GM12878 (cell line): Measurements from ENCODE around the gene CTNNA2. TPM values are rescaled to one million over a fixed set of nuclear protein-coding genes. Genes with fewer than 3 reads are reported as not detected.

ENCODE experiments used
- ATAC-seq: fragments of 200-7000 bp; cut with Tn5 transposase; 3 replicates; pipeline ENCODE4 v1.9.1; 2020; ENCODE audit warnings: mild to moderate bottlenecking, moderate library complexity
- BruUV-seq: library from RNA; stranded (reverse); fragments of 400-500 nt; replicated peaks from 2 replicates; lab custom pipeline; 2021; lab: Mats Ljungman, UMichigan
- CTCF ChIA-PET: fragments of 300-600 bp; sonication (Branson Sonifier 250); formaldehyde crosslinking; extraction: SDS; loops from one replicate; lab custom pipeline; 2021; ENCODE audit warnings: inconsistent platforms; lab: Yijun Ruan, JAX
- POLR2A ChIA-PET: fragments of 350-600 bp; formaldehyde crosslinking; extraction: SDS; loops from one replicate; lab custom pipeline; 2021; ENCODE audit warnings: inconsistent platforms; lab: Charles Lee
- RAD21 ChIA-PET: fragments of 300-600 bp; sonication (Branson Sonifier 250); formaldehyde crosslinking; loops from one replicate; lab custom pipeline; 2023; ENCODE audit warnings: antibody characterized with exemption; ENCODE audit not compliant: unreplicated experiment; lab: Charles Lee
- SMC1A ChIA-PET: fragments of 300-600 bp; sonication (Branson Sonifier 250); formaldehyde crosslinking; loops from one replicate; lab custom pipeline; 2023; ENCODE audit not compliant: unreplicated experiment, uncharacterized antibody; lab: Charles Lee
- DNase-seq: peaks from one replicate; pipeline ENCODE4 v3.0.0-alpha.2; 2011; ENCODE audit warnings: low read depth, low spot score
- FAIRE-seq: peaks from 3 replicates; lab custom pipeline; 2011; peaks lifted over from hg19 to GRCh38; lab: Jason Lieb, UNC
- H2AFZ ChIP-seq: 2 replicates; pipeline ENCODE4 v1.6.0; 2011; ENCODE audit warnings: low read depth, low read length, control low read depth; ENCODE audit not compliant: control insufficient read depth
- H3K27ac ChIP-seq: 2 replicates; pipeline ENCODE4 v1.5.1; 2011; ENCODE audit warnings: control low read depth; ENCODE audit not compliant: control insufficient read depth, insufficient read depth
- H3K27me3 ChIP-seq, 2 experiments: replicated peaks in 1 of 2; 2 replicates each; pipeline versions ENCODE4 v1.6.0 to v1.6.1; 2011; ENCODE audit warnings: low read length in 1 of 2; ENCODE audit not compliant: control insufficient read depth in 2 of 2, insufficient read depth in 2 of 2
- H3K36me3 ChIP-seq, 2 experiments: 2 replicates each; pipeline ENCODE4 v1.5.1; 2011; ENCODE audit warnings: low read length in 1 of 2; ENCODE audit not compliant: control insufficient read depth in 2 of 2, insufficient read depth in 2 of 2
- H3K4me1 ChIP-seq: 2 replicates; pipeline ENCODE4 v1.6.1; 2011; ENCODE audit warnings: mild to moderate bottlenecking, low read length, moderate library complexity, mixed read lengths; ENCODE audit not compliant: control insufficient read depth, insufficient read depth
- H3K4me2 ChIP-seq: 2 replicates; pipeline ENCODE4 v1.6.0; 2011; ENCODE audit warnings: control low read depth; ENCODE audit not compliant: control insufficient read depth, insufficient read depth
- H3K4me3 ChIP-seq: fragments of 200-600 bp; sonication (generic); 2 replicates; pipeline ENCODE4 v1.5.1; 2016
- H3K79me2 ChIP-seq: 2 replicates; pipeline ENCODE4 v1.6.0; 2011; ENCODE audit warnings: low read length; ENCODE audit not compliant: control insufficient read depth, insufficient read depth
- H3K9ac ChIP-seq: 2 replicates; pipeline ENCODE4 v1.8.0; 2011; ENCODE audit warnings: low read length, control low read depth, mixed read lengths; ENCODE audit not compliant: control insufficient read depth, insufficient read depth
- H3K9me3 ChIP-seq: replicated peaks from 3 replicates; pipeline ENCODE4 v1.5.1; 2011; ENCODE audit warnings: mild to moderate bottlenecking, low read length; ENCODE audit not compliant: control insufficient read depth, insufficient read depth
- H4K20me1 ChIP-seq: 2 replicates; pipeline ENCODE4 v1.6.0; 2011; ENCODE audit not compliant: control insufficient read depth, insufficient read depth
- IRF4 ChIP-seq: IDR thresholded peaks from 2 replicates; pipeline ENCODE4 v1.6.1; 2011; ENCODE audit warnings: low read depth, low read length
- RB1 ChIP-seq: fragments of 450-650 bp; formaldehyde crosslinking; IDR thresholded peaks from 2 replicates; pipeline ENCODE4 v1.6.1; 2017; ENCODE audit warnings: mild to moderate bottlenecking, borderline replicate concordance
- SMAD5 ChIP-seq: IDR thresholded peaks from 2 replicates; pipeline ENCODE4 v1.6.1; 2016; ENCODE audit warnings: antibody characterized with exemption, low read depth
- SMC3 ChIP-seq: IDR thresholded peaks from 2 replicates; pipeline ENCODE4 v1.6.1; 2011; ENCODE audit warnings: low read length, improper control_type of control experiment, borderline replicate concordance
- STAT3 ChIP-seq: IDR thresholded peaks from 2 replicates; pipeline ENCODE4 v1.6.1; 2011; ENCODE audit warnings: low read depth, low read length, improper control_type of control experiment
- TARDBP ChIP-seq: IDR thresholded peaks from 2 replicates; pipeline ENCODE4 v1.6.1; 2016; ENCODE audit warnings: borderline replicate concordance
- WGBS: methylation state at CpG from one replicate; pipeline ENCODE4 v1.1.6; 2016; ENCODE audit warnings: low lambda C conversion rate; ENCODE audit not compliant: insufficient replicate concordance, insufficient coverage; ENCODE audit errors: missing lambda C conversion rate; 5-methylcytosine and 5-hydroxymethylcytosine counted together
- in situ Hi-C: fragments of 300-500 bp; cut with MboI; formaldehyde crosslinking; loops from 9 replicates; pipeline ENCODE4 v1.14.3; 2018; ENCODE audit warnings: mixed read lengths
- intact Hi-C: fragments of 100-400 bp; cut with micrococcal nuclease; formaldehyde crosslinking; loops from one replicate; pipeline ENCODE4 v1.14.2; 2022; ENCODE audit not compliant: unreplicated experiment
- polyA plus RNA-seq, 11 experiments: library from polyadenylated mRNA; depleted of rRNA in 4 of 11; unstranded in 6 of 11; stranded (reverse) in 5 of 11; fragments of >200 nt; fragmentation: Nextera tagmentation in 4 of 11; fragmentation: Illumina TruSeq in 1 of 11; extraction: Ambion mirVana in 4 of 11; extraction: Trizol in 1 of 11; gene quantifications; 1 replicate in 1 of 11; 2 replicates in 10 of 11; pipeline versions ENCODE4 v1.2.1 to v1.2.3, GENCODE V29; 2011 to 2016; ENCODE audit warnings: inconsistent platforms in 2 of 11, missing spikeins in 2 of 11, low read depth in 1 of 11
- total RNA-seq, 4 experiments: library from RNA; depleted of rRNA in 3 of 4; stranded (reverse); fragments of >200 nt in 3 of 4; fragmentation: Illumina TruSeq in 1 of 4; extraction: Trizol in 1 of 4; gene quantifications; 2 replicates each; pipeline versions ENCODE4 v1.2.1 to v1.2.3, GENCODE V29; 2013 to 2021
- TF ChIP-seq, protein P1 (sequence below): fragments of 450-650 bp; IDR thresholded peaks from 2 replicates; pipeline ENCODE4 v1.6.1; 2017; ENCODE audit warnings: mild to moderate bottlenecking, low read depth, inconsistent platforms; ENCODE audit not compliant: poor library complexity, severe bottlenecking
- TF ChIP-seq, protein P2 (sequence below): IDR thresholded peaks from 2 replicates; pipeline ENCODE4 v1.6.1; 2012; ENCODE audit warnings: low read length, inconsistent platforms
- TF ChIP-seq, protein P3 (sequence below): fragments of 450-650 bp; IDR thresholded peaks from 2 replicates; pipeline ENCODE4 v1.6.1; 2017; ENCODE audit warnings: low read depth, mild to moderate bottlenecking, moderate library complexity
- TF ChIP-seq, protein P4 (sequence below): IDR thresholded peaks from 2 replicates; pipeline ENCODE4 v1.6.1; 2012; ENCODE audit warnings: improper control_type of control experiment, low read depth, low read length; ENCODE audit not compliant: insufficient replicate concordance
- TF ChIP-seq, protein P5 (sequence below): fragments of 450-650 bp; IDR thresholded peaks from 2 replicates; pipeline ENCODE4 v1.6.1; 2016; ENCODE audit warnings: mild to moderate bottlenecking

CTNNA2 gene
- total and polyA plus RNA-seq, 10 of the 15 experiments (the other 5 are each of a cell fraction or from before 2014, with no cell fraction given), result 2.4 to 36.2 (median 6.6) TPM

DNA sequence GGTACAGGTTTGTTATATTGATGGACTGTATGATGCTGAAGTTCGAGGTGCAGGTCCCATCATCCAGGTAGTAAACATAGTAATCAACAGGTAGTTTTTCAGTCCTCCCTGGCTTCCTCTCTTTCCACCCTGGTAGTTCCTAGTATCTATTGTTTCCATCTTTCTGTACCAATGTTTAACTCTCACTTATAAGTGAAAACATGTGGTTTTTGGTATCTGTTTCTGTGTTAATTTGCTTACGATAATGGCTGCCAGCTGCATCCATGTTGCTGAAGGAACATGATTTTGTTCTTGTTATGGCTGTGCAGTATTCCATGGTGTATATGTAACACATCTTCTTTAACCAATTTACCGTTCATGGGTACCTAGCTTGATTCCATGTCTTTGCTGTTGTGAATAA lies 861.3 kb downstream of the CTNNA2 start:
- H3K4me3 ChIP-seq, result no peak overlapping the region
- no peaks in the 10 kb centered on the region for H3K4me1 ChIP-seq
- RAD21 ChIA-PET, result no interaction called here
- ATAC-seq, result no peak
- no peaks in the 10 kb centered on the region for H3K36me3 ChIP-seq
- SMC1A ChIA-PET, result interaction anchor here (1.1 to 1.7 kb wide), 3 partner anchors 9 to 129 kb away, joined by 3 to 5 read pairs (median 3); no protein-coding TSS in a partner anchor
- no peaks in the 10 kb centered on the region for H3K9me3 ChIP-seq
- 10% methylated on average over 3 of the region's 3 CpGs for WGBS
- no TSS peak for BruUV-seq
- no peaks in the 10 kb centered on the region for H3K79me2 ChIP-seq
- no peaks in the 10 kb centered on the region for H4K20me1 ChIP-seq
- no peak overlapping the region for H3K27ac ChIP-seq
- FAIRE-seq, result no peak
- no peaks in the 10 kb centered on the region for H3K27me3 ChIP-seq
- POLR2A ChIA-PET, result interaction anchor here (0.7 to 1.4 kb wide), 2 partner anchors 9 to 441 kb away, joined by 3 to 5 read pairs; no protein-coding TSS in a partner anchor
- H3K4me2 ChIP-seq, result no peak overlapping the region
- H3K9ac ChIP-seq, result no peak overlapping the region
- intact Hi-C loops (no loop called here), in situ Hi-C loops (no loop called here)
- DNase-seq, result no peak
- CTCF ChIA-PET, result no interaction called here
- no peak overlapping the region for H2AFZ ChIP-seq
- TF ChIP-seq, protein P1, sequence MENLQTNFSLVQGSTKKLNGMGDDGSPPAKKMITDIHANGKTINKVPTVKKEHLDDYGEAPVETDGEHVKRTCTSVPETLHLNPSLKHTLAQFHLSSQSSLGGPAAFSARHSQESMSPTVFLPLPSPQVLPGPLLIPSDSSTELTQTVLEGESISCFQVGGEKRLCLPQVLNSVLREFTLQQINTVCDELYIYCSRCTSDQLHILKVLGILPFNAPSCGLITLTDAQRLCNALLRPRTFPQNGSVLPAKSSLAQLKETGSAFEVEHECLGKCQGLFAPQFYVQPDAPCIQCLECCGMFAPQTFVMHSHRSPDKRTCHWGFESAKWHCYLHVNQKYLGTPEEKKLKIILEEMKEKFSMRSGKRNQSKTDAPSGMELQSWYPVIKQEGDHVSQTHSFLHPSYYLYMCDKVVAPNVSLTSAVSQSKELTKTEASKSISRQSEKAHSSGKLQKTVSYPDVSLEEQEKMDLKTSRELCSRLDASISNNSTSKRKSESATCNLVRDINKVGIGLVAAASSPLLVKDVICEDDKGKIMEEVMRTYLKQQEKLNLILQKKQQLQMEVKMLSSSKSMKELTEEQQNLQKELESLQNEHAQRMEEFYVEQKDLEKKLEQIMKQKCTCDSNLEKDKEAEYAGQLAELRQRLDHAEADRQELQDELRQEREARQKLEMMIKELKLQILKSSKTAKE, result no peak
- TF ChIP-seq, protein P2, sequence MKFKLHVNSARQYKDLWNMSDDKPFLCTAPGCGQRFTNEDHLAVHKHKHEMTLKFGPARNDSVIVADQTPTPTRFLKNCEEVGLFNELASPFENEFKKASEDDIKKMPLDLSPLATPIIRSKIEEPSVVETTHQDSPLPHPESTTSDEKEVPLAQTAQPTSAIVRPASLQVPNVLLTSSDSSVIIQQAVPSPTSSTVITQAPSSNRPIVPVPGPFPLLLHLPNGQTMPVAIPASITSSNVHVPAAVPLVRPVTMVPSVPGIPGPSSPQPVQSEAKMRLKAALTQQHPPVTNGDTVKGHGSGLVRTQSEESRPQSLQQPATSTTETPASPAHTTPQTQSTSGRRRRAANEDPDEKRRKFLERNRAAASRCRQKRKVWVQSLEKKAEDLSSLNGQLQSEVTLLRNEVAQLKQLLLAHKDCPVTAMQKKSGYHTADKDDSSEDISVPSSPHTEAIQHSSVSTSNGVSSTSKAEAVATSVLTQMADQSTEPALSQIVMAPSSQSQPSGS, result no peak
- TF ChIP-seq SMAD5 (no peak), IRF4 (no peak), STAT3 (no peak), RB1 (no peak), TARDBP (no peak), SMC3 (no peak)
- TF ChIP-seq, protein P3, sequence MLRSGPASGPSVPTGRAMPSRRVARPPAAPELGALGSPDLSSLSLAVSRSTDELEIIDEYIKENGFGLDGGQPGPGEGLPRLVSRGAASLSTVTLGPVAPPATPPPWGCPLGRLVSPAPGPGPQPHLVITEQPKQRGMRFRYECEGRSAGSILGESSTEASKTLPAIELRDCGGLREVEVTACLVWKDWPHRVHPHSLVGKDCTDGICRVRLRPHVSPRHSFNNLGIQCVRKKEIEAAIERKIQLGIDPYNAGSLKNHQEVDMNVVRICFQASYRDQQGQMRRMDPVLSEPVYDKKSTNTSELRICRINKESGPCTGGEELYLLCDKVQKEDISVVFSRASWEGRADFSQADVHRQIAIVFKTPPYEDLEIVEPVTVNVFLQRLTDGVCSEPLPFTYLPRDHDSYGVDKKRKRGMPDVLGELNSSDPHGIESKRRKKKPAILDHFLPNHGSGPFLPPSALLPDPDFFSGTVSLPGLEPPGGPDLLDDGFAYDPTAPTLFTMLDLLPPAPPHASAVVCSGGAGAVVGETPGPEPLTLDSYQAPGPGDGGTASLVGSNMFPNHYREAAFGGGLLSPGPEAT, result no peak
- TF ChIP-seq, protein P4, sequence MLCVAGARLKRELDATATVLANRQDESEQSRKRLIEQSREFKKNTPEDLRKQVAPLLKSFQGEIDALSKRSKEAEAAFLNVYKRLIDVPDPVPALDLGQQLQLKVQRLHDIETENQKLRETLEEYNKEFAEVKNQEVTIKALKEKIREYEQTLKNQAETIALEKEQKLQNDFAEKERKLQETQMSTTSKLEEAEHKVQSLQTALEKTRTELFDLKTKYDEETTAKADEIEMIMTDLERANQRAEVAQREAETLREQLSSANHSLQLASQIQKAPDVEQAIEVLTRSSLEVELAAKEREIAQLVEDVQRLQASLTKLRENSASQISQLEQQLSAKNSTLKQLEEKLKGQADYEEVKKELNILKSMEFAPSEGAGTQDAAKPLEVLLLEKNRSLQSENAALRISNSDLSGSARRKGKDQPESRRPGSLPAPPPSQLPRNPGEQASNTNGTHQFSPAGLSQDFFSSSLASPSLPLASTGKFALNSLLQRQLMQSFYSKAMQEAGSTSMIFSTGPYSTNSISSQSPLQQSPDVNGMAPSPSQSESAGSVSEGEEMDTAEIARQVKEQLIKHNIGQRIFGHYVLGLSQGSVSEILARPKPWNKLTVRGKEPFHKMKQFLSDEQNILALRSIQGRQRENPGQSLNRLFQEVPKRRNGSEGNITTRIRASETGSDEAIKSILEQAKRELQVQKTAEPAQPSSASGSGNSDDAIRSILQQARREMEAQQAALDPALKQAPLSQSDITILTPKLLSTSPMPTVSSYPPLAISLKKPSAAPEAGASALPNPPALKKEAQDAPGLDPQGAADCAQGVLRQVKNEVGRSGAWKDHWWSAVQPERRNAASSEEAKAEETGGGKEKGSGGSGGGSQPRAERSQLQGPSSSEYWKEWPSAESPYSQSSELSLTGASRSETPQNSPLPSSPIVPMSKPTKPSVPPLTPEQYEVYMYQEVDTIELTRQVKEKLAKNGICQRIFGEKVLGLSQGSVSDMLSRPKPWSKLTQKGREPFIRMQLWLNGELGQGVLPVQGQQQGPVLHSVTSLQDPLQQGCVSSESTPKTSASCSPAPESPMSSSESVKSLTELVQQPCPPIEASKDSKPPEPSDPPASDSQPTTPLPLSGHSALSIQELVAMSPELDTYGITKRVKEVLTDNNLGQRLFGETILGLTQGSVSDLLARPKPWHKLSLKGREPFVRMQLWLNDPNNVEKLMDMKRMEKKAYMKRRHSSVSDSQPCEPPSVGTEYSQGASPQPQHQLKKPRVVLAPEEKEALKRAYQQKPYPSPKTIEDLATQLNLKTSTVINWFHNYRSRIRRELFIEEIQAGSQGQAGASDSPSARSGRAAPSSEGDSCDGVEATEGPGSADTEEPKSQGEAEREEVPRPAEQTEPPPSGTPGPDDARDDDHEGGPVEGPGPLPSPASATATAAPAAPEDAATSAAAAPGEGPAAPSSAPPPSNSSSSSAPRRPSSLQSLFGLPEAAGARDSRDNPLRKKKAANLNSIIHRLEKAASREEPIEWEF, result no peak
- TF ChIP-seq, protein P5, sequence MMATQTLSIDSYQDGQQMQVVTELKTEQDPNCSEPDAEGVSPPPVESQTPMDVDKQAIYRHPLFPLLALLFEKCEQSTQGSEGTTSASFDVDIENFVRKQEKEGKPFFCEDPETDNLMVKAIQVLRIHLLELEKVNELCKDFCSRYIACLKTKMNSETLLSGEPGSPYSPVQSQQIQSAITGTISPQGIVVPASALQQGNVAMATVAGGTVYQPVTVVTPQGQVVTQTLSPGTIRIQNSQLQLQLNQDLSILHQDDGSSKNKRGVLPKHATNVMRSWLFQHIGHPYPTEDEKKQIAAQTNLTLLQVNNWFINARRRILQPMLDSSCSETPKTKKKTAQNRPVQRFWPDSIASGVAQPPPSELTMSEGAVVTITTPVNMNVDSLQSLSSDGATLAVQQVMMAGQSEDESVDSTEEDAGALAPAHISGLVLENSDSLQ, result no peak
